ENCODE data around the gene CCDC32.
A peak's percentile ranks its signal among the peaks of the same experiment; 100 is the strongest.

CCDC32 gene

GRCh38 chr15:40567111-40567510 is 2.3 kb upstream of the CCDC32 start:
- DNase-seq = peak in 3 of 51 donors; percentile 7 to 8 (median 8)

GRCh38 chr15:40565333-40566238 is 744 bp upstream of the CCDC32 start:
- no peak for DNase-seq

DNA sequence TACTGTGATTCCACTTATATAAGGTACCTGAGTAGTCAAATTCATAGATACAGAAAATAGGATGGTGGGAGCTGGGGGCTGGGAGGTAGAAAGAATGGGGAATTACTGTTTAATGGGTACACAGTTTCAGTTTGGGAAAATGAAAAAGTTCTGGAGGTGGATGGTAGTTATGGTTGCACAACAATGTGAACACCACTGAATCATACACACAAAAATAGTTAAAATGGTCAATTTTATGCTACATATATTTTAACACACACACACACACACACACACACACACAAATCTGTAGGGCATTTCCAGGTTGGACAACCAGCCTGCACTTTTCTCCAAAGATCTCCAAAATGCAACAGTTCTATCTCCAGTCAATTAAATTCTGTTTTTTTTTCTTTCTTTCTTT is 1.4 kb downstream of the CCDC32 start:
- no peak for DNase-seq

DNA sequence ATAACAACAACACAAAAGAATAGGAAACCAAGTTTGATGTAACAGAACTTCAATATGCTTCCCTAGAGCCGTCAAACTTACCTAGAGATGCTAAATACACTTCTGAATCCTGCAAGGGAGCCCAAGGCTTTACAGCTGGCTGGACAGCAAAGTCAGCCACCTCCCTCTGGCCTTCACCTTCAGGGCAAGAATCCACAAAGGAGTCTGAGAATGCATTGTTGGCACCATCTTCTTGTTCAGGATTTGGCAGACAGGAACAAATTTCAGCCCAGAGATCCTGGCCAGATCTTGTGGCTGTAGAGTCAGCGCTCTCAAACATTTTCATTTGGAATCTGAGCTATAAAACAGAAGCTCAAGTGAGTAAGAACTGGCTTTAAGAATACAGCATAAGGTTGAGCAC is 2.2 kb downstream of the CCDC32 start:
- DNase-seq = no peak

- DNase-seq = no peak
Observed at GRCh38 chr15:40558952-40559742, 5.7 kb downstream of the CCDC32 start.

DNA sequence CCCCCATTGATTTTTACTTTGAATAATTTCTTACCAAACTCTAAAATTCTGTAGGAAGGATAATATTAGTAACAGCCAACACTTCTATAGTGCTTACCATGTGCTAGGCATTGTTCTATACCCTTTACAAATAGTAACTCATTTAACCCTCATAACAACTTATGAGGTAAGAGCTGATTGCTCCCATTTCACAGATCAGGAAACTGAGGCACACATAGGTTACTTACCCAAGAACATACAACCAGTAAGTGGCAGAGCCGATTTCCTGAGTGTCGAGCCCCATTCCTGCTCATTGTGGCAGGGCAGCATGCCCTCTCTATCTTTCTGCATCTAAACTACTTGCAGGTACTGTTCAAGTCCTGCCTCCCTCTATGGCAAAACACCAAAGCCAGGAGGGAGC is 9.0 kb downstream of the CCDC32 start:
- DNase-seq = no peak

GRCh38 chr15:40554161-40554525 is 10.7 kb downstream of the CCDC32 start:
- no peak for DNase-seq

- peak in 1 of 51 donors; percentile 5 for DNase-seq
Observed at GRCh38 chr15:40550341-40551037, 14.4 kb downstream of the CCDC32 start.

- DNase-seq = no peak
Observed at GRCh38 chr15:40549894-40550293, 14.9 kb downstream of the CCDC32 start.

DNA sequence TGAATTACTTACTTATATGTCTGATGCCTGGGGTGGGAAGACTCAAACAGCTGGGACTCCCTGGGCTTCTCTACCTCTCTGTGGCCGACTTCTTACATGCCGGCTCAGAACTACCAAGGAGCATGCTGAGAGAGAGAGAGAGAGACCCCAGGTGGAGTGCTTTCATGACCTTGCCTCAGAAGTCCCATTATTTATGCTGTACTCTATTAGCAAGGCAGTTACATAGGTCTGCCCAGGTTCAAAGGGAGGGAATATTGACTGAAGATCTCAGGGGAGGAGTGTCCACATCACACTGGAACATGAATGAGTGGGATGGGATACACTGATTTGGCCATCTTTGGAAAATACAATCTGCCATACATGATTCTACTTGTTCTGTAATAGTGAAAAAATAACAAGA is 16.2 kb downstream of the CCDC32 start:
- DNase-seq = no peak

- DNase-seq = no peak
Observed at GRCh38 chr15:40545457-40545856, 19.4 kb downstream of the CCDC32 start.

DNA sequence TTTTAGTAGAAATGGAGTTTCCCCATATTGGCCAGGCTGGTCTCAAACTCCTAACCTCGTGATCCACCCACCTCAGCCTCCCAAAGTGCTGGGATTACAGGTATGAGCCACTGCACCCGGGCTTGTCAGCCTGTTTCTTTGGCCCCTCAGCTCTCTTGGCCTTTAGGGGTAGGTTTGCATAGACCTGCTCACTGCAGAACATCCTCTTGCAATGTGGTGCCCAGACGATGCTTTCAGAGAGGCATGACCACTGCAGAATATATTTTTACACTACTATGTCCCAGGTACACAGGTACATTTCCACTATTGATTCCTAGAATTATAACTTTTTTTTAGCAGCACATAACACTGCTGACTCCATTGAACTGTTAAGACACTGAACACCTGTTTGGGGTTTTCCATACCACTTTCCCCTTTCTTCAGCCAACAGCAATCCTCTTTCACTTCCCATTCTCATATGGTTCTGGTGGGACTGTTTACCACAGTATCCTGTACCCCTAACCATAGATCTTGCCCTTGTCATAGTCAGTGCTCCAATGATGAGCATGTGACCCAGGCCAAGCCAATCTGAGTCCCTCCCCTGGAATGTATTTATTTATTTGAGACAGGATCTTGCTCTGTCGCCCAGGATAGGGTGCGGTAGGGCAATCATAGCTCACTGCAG is 21.1 kb downstream of the CCDC32 start:
- no peak for DNase-seq

GRCh38 chr15:40543082-40543481 is 21.8 kb downstream of the CCDC32 start:
- no peak for DNase-seq

DNA sequence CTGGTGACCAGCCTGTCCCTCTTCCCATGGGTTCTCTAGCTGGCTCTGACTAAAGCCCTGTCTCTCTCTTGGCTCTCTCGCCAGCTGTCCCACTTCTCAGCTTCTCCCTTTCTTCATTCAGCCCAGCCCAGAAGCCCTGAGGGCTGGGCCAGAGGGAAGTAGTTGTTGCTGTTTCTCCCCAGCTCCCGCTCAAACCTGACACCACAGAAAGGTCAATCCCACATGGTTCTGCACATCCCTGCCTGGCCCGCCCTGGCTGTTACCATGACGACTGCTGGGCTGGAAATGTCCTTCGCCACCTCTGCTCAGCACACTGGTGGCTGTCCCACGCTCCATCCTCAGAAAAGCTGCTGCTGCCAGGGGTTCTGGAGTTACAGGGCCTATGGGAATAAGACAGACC is 25.9 kb downstream of the CCDC32 start:
- peak in 9 of 51 donors; percentile 2 to 22 (median 8) for DNase-seq

- no peak for DNase-seq
Observed at GRCh38 chr15:40536501-40536900, 28.3 kb downstream of the CCDC32 start.

GRCh38 chr15:40534371-40534770 is 30.5 kb downstream of the CCDC32 start:
- DNase-seq = no peak

- no peak for DNase-seq
Observed at GRCh38 chr15:40533763-40534364, 31.0 kb downstream of the CCDC32 start.

DNA sequence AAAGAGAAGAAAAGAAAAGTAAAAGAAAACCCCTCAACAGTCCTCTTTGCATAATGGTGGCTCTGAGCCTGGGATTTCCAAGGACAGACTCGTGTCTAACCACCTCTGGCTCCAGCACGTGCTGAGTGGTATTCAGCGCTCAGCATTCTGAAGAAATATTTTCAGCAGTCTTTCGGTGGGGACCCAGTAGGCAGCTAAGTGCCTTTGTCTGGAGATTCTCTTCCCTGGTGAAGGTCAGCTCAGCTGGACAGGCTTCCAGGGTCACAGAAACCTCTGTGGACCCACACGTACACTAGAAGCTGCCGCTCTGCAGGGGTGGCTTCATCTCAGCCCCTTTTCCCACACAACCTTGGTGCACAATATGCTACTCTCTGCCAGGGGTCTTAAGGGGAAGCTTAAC is 36.0 kb downstream of the CCDC32 start:
- DNase-seq = no peak

DNA sequence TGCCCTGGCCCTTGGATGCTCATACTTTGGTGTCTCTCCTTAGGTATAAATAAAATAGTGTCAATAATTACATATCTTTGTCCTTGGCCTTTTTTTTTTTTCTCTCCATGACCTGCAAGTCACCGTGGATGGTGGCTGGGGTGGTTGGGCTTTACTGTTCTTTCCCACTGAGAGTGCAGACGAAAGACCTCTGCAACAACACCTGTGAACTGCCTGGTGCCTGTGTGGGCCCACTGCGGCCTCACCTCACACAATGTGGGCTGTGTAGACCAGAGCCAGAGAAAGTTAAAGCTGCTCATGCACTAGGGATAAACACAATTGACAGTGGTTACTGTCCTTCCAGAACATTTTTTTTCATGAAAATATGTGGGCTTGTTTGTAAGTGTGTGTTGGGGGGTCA is 39.0 kb downstream of the CCDC32 start:
- DNase-seq = no peak

- no peak for DNase-seq
Observed at GRCh38 chr15:40523611-40524010, 41.2 kb downstream of the CCDC32 start.

DNA sequence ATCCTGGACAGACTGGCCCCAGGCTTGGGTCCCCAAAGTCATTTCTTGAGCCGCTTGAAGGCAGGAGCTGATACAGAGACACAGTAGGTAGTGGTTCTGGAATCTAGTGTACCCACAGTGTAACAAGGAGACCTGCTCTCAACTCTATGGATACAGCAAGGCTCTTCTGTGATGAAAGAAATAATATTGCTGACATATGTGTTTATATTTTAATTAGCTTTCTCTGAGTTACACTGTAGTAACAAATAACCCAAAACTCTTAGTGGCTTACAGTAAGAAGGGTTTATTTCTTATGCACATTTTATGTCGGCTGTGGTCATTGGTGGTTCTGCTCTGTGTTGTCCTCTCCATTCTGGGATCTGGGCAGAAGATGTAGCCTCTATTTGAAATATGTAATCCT is 48.5 kb downstream of the CCDC32 start:
- no peak for DNase-seq
